GM10248 (cell line): ENCODE results near the gene TAL2.

Experiments used
- CTCF ChIA-PET: fragments of 300-600 bp; sonication (Branson Sonifier 250); formaldehyde crosslinking; extraction: SDS; loops from one replicate; lab custom pipeline; 2021; ENCODE audit warnings: antibody characterized with exemption; lab: Yijun Ruan, JAX
- POLR2A ChIA-PET: fragments of 350-650 bp; sonication (Branson Sonifier 250); formaldehyde crosslinking; extraction: SDS; loops from one replicate; lab custom pipeline; 2020; ENCODE audit warnings: antibody characterized with exemption; lab: Yijun Ruan, JAX
- DNase-seq: peaks from one replicate; pipeline ENCODE4 v3.0.0; 2012; ENCODE audit errors: extremely low spot score
- CTCF ChIP-seq: IDR thresholded peaks from 2 replicates; pipeline ENCODE4 v1.5.1; 2012; ENCODE audit warnings: mild to moderate bottlenecking, low read depth; ENCODE audit errors: extremely low read depth, missing control alignments, control extremely low read depth

The TAL2 gene

GRCh38 chr9:105637787-105638395, 24.4 kb upstream of the TAL2 start:
- TF ChIP-seq CTCF, result peak; percentile 31
- no peak for DNase-seq
- ChIA-PET CTCF (interaction anchor here (0.8 to 6.2 kb wide), 14 partner anchors 8 to 243 kb away, joined by 3 to 35 read pairs (median 3); partner anchors contain the start of gene TMEM38B), POLR2A (no interaction called here)

DNA sequence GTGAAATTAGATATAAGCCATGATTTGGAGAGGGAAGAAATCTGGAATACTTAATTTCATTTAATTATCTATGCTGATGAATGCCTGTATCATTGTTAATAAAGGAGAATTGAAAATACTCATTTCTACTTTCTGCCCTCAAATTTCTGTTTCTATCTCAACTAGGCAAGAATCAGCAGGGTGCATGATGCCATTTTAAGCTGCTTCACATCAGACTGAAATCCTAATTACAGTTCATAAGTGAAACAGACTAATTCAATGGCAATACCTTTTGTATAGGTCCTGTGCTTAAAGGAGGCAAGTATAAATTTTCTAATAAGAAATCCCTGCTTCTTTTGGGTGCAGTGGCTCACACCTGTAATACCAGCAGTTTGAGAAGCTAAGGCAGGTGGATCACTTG, 22.3 kb upstream of the TAL2 start:
- CTCF ChIA-PET, result interaction anchor here (3.5 kb wide), 1 partner anchor 18 kb away, joined by 15 read pairs; no protein-coding TSS in a partner anchor
- POLR2A ChIA-PET, result no interaction called here
- no peak for TF ChIP-seq CTCF
- no peak for DNase-seq

GRCh38 chr9:105643795-105644194, 18.5 kb upstream of the TAL2 start:
- ChIA-PET POLR2A (no interaction called here), CTCF (interaction anchor here (3.4 kb wide), 1 partner anchor 17 kb away, joined by 10 read pairs; no protein-coding TSS in a partner anchor)
- DNase-seq, result no peak
- no peak for TF ChIP-seq CTCF

GRCh38 chr9:105646879-105647594, 15.2 kb upstream of the TAL2 start:
- DNase-seq, result no peak
- TF ChIP-seq CTCF, result no peak
- ChIA-PET POLR2A (no interaction called here), CTCF (interaction anchor here (0.7 to 3.4 kb wide), 7 partner anchors 8 to 51 kb away, joined by 3 to 35 read pairs (median 4); no protein-coding TSS in a partner anchor)

DNA sequence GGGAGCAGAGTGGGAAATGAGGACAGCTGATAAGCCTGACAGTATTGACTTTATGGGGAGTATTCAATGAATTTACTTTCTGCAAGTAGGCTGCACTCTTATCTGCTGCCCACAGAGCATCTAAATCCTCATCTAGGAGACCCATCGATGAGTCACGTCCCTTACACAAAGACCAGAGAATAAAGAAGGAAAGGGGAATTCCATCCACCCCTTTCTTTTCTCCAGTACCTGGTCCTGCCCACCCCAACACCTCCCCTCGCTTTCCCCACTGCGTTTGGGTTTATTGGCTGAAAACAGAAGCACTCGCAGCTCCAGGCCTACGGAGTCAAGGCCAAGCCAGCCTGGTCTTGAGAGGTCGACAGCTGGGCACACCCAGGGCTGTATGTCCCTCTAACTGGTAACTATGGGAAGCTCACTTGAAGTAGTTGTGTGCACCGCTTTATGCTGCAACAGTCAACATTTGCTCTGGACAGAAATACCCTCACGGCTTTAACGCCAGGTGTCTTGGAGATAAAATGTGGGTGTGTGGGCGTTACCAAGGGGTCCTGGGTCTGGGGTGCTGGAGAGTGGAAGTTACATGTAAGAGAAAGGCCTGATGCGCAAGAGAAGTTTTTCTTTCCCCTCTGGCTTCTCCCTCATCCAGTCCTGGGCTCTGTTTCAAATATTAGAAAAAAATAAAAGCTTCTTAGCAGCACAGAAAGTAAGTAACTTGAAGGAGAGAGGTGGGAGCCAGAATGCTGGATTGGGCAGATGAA, 14.5 kb upstream of the TAL2 start:
- no peak for DNase-seq

More for the DNA sequence above, 14.5 kb upstream of the TAL2 start:
- CTCF ChIA-PET, result interaction anchor here (1.0 to 3.3 kb wide), 6 partner anchors 9 to 52 kb away, joined by 3 to 35 read pairs (median 4); partner anchors contain the start of gene TAL2
- no peak for TF ChIP-seq CTCF
- POLR2A ChIA-PET, result no interaction called here
